Measurements from ENCODE around the gene KIAA2012.

- TF ChIP-seq EZH2phosphoT487 (IDR thresholded peaks at IDR 0.05; ENCODE audit: borderline replicate concordance, low read depth, low read length) (no peak), CTCF (conservative IDR thresholded peaks at IDR 0.05; ENCODE audit: low read length) (no peak)
Observed at GRCh38 chr2:202148515-202149154, 75.6 kb downstream of the KIAA2012 start.
